GM12875 (cell line): ENCODE data around the gene PROC.

Source experiments
- H3K4me3 ChIP-seq: one replicate; pipeline ENCODE4 v1.5.1; 2011; ENCODE audit warnings: low read depth, low read length, control low read depth
- TF ChIP-seq, protein P1 (sequence below): IDR thresholded peaks from 2 replicates; pipeline ENCODE4 v1.5.1; 2011; ENCODE audit warnings: low read depth, mild to moderate bottlenecking, control low read depth, inconsistent platforms, low read length, moderate library complexity, borderline replicate concordance; ENCODE audit not compliant: insufficient read depth

The PROC gene

DNA sequence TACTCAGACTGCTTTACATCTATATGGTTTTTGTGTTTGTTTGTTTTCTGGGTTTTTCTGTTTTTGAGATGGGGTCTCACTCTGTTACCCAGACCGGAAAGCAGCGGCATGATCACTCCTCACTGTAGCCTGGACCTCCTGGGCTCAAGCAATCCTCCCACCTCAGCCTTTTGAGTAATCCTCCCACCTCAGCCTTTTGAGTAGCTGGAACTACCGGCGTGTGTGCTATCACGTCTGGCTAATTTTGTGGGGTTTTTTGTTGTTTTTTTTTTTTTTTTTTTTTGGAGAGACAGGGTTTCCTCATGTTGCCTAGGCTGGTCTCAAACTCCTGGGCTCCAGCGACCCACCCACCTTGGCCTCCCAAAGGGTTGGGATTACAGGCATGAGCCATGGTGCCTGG is 39.5 kb upstream of the PROC start:
- TF ChIP-seq, protein P1, sequence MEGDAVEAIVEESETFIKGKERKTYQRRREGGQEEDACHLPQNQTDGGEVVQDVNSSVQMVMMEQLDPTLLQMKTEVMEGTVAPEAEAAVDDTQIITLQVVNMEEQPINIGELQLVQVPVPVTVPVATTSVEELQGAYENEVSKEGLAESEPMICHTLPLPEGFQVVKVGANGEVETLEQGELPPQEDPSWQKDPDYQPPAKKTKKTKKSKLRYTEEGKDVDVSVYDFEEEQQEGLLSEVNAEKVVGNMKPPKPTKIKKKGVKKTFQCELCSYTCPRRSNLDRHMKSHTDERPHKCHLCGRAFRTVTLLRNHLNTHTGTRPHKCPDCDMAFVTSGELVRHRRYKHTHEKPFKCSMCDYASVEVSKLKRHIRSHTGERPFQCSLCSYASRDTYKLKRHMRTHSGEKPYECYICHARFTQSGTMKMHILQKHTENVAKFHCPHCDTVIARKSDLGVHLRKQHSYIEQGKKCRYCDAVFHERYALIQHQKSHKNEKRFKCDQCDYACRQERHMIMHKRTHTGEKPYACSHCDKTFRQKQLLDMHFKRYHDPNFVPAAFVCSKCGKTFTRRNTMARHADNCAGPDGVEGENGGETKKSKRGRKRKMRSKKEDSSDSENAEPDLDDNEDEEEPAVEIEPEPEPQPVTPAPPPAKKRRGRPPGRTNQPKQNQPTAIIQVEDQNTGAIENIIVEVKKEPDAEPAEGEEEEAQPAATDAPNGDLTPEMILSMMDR: no peak
- no peak overlapping the region for H3K4me3 ChIP-seq

- H3K4me3 ChIP-seq: no peak overlapping the region
- TF ChIP-seq, protein P1: no peak
Observed at GRCh38 chr2:127379712-127380355, 38.4 kb upstream of the PROC start.

DNA sequence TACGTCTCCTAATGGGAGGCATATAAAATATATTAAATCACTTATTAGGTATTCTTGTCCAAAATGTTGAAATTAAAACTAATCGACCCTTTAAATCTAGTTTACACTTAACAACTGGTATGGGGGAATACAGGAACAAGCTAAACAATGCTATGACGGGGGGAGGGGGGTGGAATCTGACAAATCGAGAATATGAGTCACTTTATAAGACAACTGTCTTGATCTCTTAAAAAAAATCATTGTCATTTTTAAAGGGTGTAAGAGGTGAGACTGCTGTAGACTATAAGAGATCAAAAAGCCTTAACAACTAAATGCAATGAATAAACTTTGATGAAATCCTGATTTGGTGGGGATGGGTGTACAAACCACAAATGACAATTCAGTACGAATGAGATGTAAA is 36.5 kb upstream of the PROC start:
- H3K4me3 ChIP-seq: no peak overlapping the region
- TF ChIP-seq, protein P1: no peak

GRCh38 chr2:127382831-127383230 is 35.4 kb upstream of the PROC start:
- H3K4me3 ChIP-seq: no peak overlapping the region
- TF ChIP-seq, protein P1: no peak

DNA sequence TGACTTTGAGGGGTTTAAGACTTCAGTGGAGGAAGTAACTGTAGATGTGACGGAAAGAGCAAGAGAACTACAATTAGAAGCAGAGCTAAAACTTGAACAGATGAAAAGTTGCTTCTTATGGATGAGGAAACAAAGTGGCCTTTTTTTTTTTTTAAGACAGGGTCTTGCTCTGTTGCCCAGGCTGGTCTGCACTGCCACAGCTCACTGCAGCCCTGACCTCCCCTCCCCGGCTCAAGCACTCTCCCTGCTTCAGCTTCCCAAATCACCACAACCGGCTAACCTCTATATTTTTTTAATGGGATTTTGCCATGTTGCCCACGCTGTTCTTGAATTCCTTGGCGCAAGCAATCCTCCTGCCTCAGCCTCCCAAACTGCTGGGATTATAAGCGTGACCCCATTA is 33.7 kb upstream of the PROC start:
- TF ChIP-seq, protein P1: no peak

DNA sequence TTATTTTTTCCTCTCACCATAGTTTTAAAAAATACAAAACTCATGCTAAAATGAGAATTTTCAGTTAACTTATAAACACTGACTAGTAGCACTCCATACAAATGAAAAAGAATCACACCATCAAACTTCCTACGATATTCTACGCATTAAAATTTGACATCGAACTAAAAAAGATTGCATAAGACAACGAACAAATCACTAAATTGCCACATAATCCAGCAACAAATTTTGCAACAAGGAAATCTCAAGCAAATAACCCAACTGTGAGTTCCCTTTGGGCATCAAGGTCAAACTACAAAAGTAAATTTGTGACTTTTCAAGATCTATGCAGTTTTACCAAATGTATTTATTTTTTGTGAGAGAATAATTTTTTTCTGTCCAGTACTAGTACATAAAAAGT is 32.0 kb upstream of the PROC start:
- H3K4me3 ChIP-seq: no peak overlapping the region
- TF ChIP-seq, protein P1: no peak

More for the DNA sequence above, 33.7 kb upstream of the PROC start:
- no peak overlapping the region for H3K4me3 ChIP-seq
